Stomach (tissue), 9 donors: ENCODE measurements around the gene OTULINL. TPM values are rescaled to one million over a fixed set of nuclear protein-coding genes. Genes with fewer than 3 reads are reported as not detected.

Source experiments
- DNase-seq, 2 donors: peaks; one replicate each; pipeline versions ENCODE4 v3.0.0 to v3.0.0-alpha.2; 2013 to 2019
- H3K27ac ChIP-seq, 5 donors: fragments of 200-600 bp in 4 of 5; sonication (generic) in 4 of 5; one replicate each; pipeline ENCODE4 v1.5.1; 2013 to 2019; ENCODE audit warnings: mild to moderate bottlenecking in 1 of 5, moderate library complexity in 1 of 5
- H3K27me3 ChIP-seq, 3 donors: fragments of 200-600 bp; sonication (generic); one replicate each; pipeline ENCODE4 v1.5.1; 2017 to 2019; ENCODE audit warnings: mixed run types in 1 of 3
- H3K36me3 ChIP-seq, 4 donors: fragments of 200-600 bp; sonication (generic); 1 replicate in 3 of 4; 2 replicates in 1 of 4; pipeline ENCODE4 v1.5.1; 2016 to 2019
- H3K4me1 ChIP-seq, 4 donors: fragments of 200-600 bp; sonication (generic); one replicate each; pipeline ENCODE4 v1.5.1; 2016 to 2019
- H3K4me3 ChIP-seq, 4 donors: fragments of 200-600 bp; sonication (generic) in 3 of 4; one replicate each; pipeline ENCODE4 v1.5.1; 2016 to 2019; ENCODE audit warnings: mild to moderate bottlenecking in 1 of 4
- H3K9me3 ChIP-seq, 4 donors: fragments of 200-600 bp; sonication (generic); one replicate each; pipeline ENCODE4 v1.5.1; 2016 to 2019
- EP300 ChIP-seq: sonication (generic); formaldehyde crosslinking; IDR thresholded peaks from one replicate; pipeline ENCODE4 v1.6.1; 2017; ENCODE audit warnings: antibody characterized with exemption
- POLR2A ChIP-seq, 4 donors: fragments of 450-650 bp; IDR thresholded peaks; one replicate each; pipeline ENCODE4 v1.6.1; 2016; ENCODE audit warnings: antibody characterized with exemption in 4 of 4, control low read depth in 2 of 4, mild to moderate bottlenecking in 1 of 4, moderate library complexity in 1 of 4
- POLR2AphosphoS5 ChIP-seq, 3 donors: sonication (generic); formaldehyde crosslinking; IDR thresholded peaks; one replicate each; pipeline ENCODE4 v1.6.1; 2016; ENCODE audit warnings: antibody characterized with exemption in 3 of 3
- WGBS, 5 donors: extraction: QIAGEN DNeasy Blood & Tissue Kit in 3 of 5; methylation state at CpG; one replicate each; pipeline versions ENCODE4 v1.1.5 to v1.1.7; 2013 to 2018; 5-methylcytosine and 5-hydroxymethylcytosine counted together
- intact Hi-C: fragments of 100-400 bp; cut with DNase I; formaldehyde crosslinking; loops from one replicate; pipeline ENCODE4 v1.15.1; 2023; ENCODE audit warnings: low total_unique reads
- polyA plus RNA-seq, 3 donors: library from polyadenylated mRNA; stranded (reverse); fragments of 200-250 nt; gene quantifications; one replicate each; pipeline ENCODE4 v1.2.3, GENCODE V29; 2013
- total RNA-seq, 5 donors: library from RNA; depleted of rRNA; stranded (reverse); fragments of >200 nt; gene quantifications; one replicate each; pipeline versions ENCODE4 v1.1.0 to v1.2.3, GENCODE V29; 2014 to 2016
- TF ChIP-seq, protein P1 (sequence below), 7 experiments: fragments of 450-650 bp in 4 of 7; fragments of 200-600 bp in 3 of 7; sonication (generic) in 3 of 7; IDR thresholded peaks; one replicate each; pipeline ENCODE4 v1.5.1; 2016 to 2019; ENCODE audit warnings: antibody characterized with exemption in 7 of 7, control low read depth in 2 of 7, mild to moderate bottlenecking in 1 of 7
- donor health status: healthy with polysubstance abuse.
- donor health status: Bipolar disorder and iron deficiency.
- donor health status: healthy.

OTULINL gene
- total and polyA plus RNA-seq, 8 donors = 0.93 to 31.0 (median 15.1) TPM

- no peak for TF ChIP-seq EP300
- no peak for TF ChIP-seq POLR2AphosphoS5 (IDR thresholded peaks at IDR 0.05)
- TF ChIP-seq, protein P1, sequence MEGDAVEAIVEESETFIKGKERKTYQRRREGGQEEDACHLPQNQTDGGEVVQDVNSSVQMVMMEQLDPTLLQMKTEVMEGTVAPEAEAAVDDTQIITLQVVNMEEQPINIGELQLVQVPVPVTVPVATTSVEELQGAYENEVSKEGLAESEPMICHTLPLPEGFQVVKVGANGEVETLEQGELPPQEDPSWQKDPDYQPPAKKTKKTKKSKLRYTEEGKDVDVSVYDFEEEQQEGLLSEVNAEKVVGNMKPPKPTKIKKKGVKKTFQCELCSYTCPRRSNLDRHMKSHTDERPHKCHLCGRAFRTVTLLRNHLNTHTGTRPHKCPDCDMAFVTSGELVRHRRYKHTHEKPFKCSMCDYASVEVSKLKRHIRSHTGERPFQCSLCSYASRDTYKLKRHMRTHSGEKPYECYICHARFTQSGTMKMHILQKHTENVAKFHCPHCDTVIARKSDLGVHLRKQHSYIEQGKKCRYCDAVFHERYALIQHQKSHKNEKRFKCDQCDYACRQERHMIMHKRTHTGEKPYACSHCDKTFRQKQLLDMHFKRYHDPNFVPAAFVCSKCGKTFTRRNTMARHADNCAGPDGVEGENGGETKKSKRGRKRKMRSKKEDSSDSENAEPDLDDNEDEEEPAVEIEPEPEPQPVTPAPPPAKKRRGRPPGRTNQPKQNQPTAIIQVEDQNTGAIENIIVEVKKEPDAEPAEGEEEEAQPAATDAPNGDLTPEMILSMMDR (IDR thresholded peaks at IDR 0.05) = no peak
- TF ChIP-seq POLR2A (IDR thresholded peaks at IDR 0.05) = no peak
- intact Hi-C loops = no loop called here
- H3K9me3 ChIP-seq = no peaks in the 10 kb centered on the region
- no peak overlapping the region for H3K4me3 ChIP-seq
- H3K36me3 ChIP-seq = peaks cover 0 to 19% (median 12%) of the 10 kb centered on the region in 4 donors
- no peak overlapping the region for H3K27ac ChIP-seq
- no peaks in the 10 kb centered on the region for H3K27me3 ChIP-seq
- 70 to 92% (median 87%) methylated on average over 1 of the region's 1 CpG for WGBS, 5 donors
- no peak for DNase-seq
- no peaks in the 10 kb centered on the region for H3K4me1 ChIP-seq
These were observed 21.5 kb downstream of the OTULINL start for GRCh38 chr5:14603141-14603540.

DNA sequence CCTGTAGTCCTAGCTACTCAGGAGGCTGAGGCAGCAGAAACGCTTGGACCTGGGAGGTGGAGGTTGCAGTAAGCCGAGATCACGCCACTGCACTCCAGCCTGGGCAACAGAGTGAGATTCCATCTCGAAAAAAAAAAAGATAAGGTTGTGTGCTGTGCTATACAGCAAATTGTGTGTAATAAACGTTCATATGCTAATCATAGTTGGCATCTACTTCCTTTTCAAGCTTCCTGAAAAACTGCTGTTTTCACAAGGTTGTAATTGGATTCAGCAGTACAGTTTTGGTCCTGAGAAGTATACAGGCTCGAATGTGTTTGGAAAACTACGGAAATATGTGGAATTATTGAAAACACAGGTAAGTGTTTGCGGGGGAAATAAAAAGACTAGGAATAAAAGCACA lies 25.5 kb downstream of the OTULINL start:
- WGBS, 5 donors = 73 to 83% (median 80%) methylated on average over 8 of the region's 8 CpGs
- no peak for DNase-seq
- intact Hi-C loops = no loop called here
- peaks cover 0 to 34% (median 17%) of the 10 kb centered on the region in 4 donors for H3K36me3 ChIP-seq
- no peak overlapping the region for H3K4me3 ChIP-seq
- H3K4me1 ChIP-seq = no peaks in the 10 kb centered on the region
- H3K27ac ChIP-seq = no peak overlapping the region
- TF ChIP-seq POLR2AphosphoS5 (IDR thresholded peaks at IDR 0.05) = no peak
- TF ChIP-seq POLR2A (IDR thresholded peaks at IDR 0.05) = no peak
- no peak for TF ChIP-seq EP300
- TF ChIP-seq, protein P1 (IDR thresholded peaks at IDR 0.05) = no peak
- no peaks in the 10 kb centered on the region for H3K9me3 ChIP-seq
- no peaks in the 10 kb centered on the region for H3K27me3 ChIP-seq

GRCh38 chr5:14608169-14608568 lies 26.6 kb downstream of the OTULINL start:
- WGBS, 5 donors = 49 to 69% (median 52%) methylated on average over 2 of the region's 2 CpGs
- intact Hi-C loops = no loop called here
- no peaks in the 10 kb centered on the region for H3K9me3 ChIP-seq

GRCh38 chr5:14611737-14612136 lies 30.1 kb downstream of the OTULINL start:
- Histone ChIP-seq H3K4me3 (no peak overlapping the region), H3K9me3 (no peaks in the 10 kb centered on the region), H3K27ac (no peak overlapping the region), H3K27me3 (no peaks in the 10 kb centered on the region), H3K4me1 (no peaks in the 10 kb centered on the region), H3K36me3 (peaks cover 0 to 26% (median 16%) of the 10 kb centered on the region in 4 donors)
- no peak for DNase-seq
- 65 to 94% (median 82%) methylated on average over 2 of the region's 2 CpGs for WGBS, 5 donors
- intact Hi-C loops = no loop called here
- TF ChIP-seq POLR2AphosphoS5 (IDR thresholded peaks at IDR 0.05) (no peak), EP300 (no peak), POLR2A (IDR thresholded peaks at IDR 0.05) (no peak)
- TF ChIP-seq, protein P1 (IDR thresholded peaks at IDR 0.05) = no peak

More at GRCh38 chr5:14608169-14608568, 26.6 kb downstream of the OTULINL start:
- Histone ChIP-seq H3K27ac (no peak overlapping the region), H3K36me3 (peaks cover 0 to 31% (median 11%) of the 10 kb centered on the region in 4 donors), H3K27me3 (no peaks in the 10 kb centered on the region), H3K4me1 (no peaks in the 10 kb centered on the region), H3K4me3 (no peak overlapping the region)
- TF ChIP-seq EP300 (no peak), POLR2AphosphoS5 (IDR thresholded peaks at IDR 0.05) (no peak), POLR2A (IDR thresholded peaks at IDR 0.05) (no peak)
- TF ChIP-seq, protein P1 (IDR thresholded peaks at IDR 0.05) = no peak
- no peak for DNase-seq
